ENCODE data around the gene KNDC1.

KNDC1 gene

GRCh38 chr10:133195611-133196010, 35.6 kb downstream of the KNDC1 start:
- DNase-seq = no peak

GRCh38 chr10:133196221-133196915, 36.3 kb downstream of the KNDC1 start:
- no peak for DNase-seq

- DNase-seq = no peak
These were observed 37.1 kb downstream of the KNDC1 start for GRCh38 chr10:133196936-133197758.

- no peak for DNase-seq
These were observed 37.8 kb downstream of the KNDC1 start for GRCh38 chr10:133197786-133198185.

- DNase-seq = no peak
These were observed 38.2 kb downstream of the KNDC1 start for GRCh38 chr10:133198206-133198605.

- no peak for DNase-seq
These were observed 38.8 kb downstream of the KNDC1 start for GRCh38 chr10:133198621-133199487.

- no peak for DNase-seq
These were observed 39.5 kb downstream of the KNDC1 start for GRCh38 chr10:133199488-133199885.

- no peak for DNase-seq
These were observed 40.1 kb downstream of the KNDC1 start for GRCh38 chr10:133199992-133200611.

GRCh38 chr10:133200621-133201031, 40.6 kb downstream of the KNDC1 start:
- no peak for DNase-seq

GRCh38 chr10:133201151-133201947, 41.3 kb downstream of the KNDC1 start:
- DNase-seq = no peak

- DNase-seq = no peak
These were observed 42.1 kb downstream of the KNDC1 start for GRCh38 chr10:133201948-133202725.

GRCh38 chr10:133202778-133203651, 43.0 kb downstream of the KNDC1 start:
- no peak for DNase-seq

GRCh38 chr10:133203652-133204195, 43.7 kb downstream of the KNDC1 start:
- no peak for DNase-seq

GRCh38 chr10:133204226-133205015, 44.4 kb downstream of the KNDC1 start:
- DNase-seq = no peak

GRCh38 chr10:133205146-133205545, 45.1 kb downstream of the KNDC1 start:
- DNase-seq = no peak

GRCh38 chr10:133206356-133207040, 46.5 kb downstream of the KNDC1 start:
- DNase-seq = no peak

GRCh38 chr10:133207041-133207600, 47.1 kb downstream of the KNDC1 start:
- no peak for DNase-seq

GRCh38 chr10:133207627-133208026, 47.6 kb downstream of the KNDC1 start:
- DNase-seq = no peak

Measured in NCI-H82 (cell line).